WTC11 (cell line): ENCODE measurements around the gene FHL5. TPM values are rescaled to one million over a fixed set of nuclear protein-coding genes. Genes with fewer than 3 reads are reported as not detected.

Experiments
- ATAC-seq: fragments of 200-7000 bp; cut with Tn5 transposase; 2 replicates; pipeline ENCODE4 v1.10.0; 2021; ENCODE audit warnings: mild to moderate bottlenecking, moderate library complexity
- CTCF ChIA-PET: fragments of 300-600 bp; sonication (Branson Sonifier 250); formaldehyde crosslinking; loops from one replicate; lab custom pipeline; 2021; ENCODE audit warnings: antibody characterized with exemption; lab: Charles Lee
- POLR2A ChIA-PET: fragments of 350-600 bp; sonication (Branson Sonifier 250); formaldehyde crosslinking; loops from one replicate; lab custom pipeline; 2021; ENCODE audit warnings: antibody characterized with exemption; lab: Charles Lee
- DNase-seq: peaks from one replicate; pipeline ENCODE4 v3.0.0; 2021; ENCODE audit warnings: low spot score
- H3K27ac Mint-ChIP-seq: 2 replicates; pipeline ENCODE4 v1.8.0; 2021; ENCODE audit warnings: mixed read lengths
- H3K27me3 Mint-ChIP-seq: 2 replicates; pipeline ENCODE4 v1.8.0; 2021; ENCODE audit warnings: low read depth, mild to moderate bottlenecking, moderate library complexity, mixed read lengths
- H3K36me3 Mint-ChIP-seq: 2 replicates; pipeline ENCODE4 v1.8.0; 2021; ENCODE audit warnings: mixed read lengths
- H3K4me1 Mint-ChIP-seq: 2 replicates; pipeline ENCODE4 v1.8.0; 2022; ENCODE audit warnings: mixed read lengths
- H3K4me3 Mint-ChIP-seq: 2 replicates; pipeline ENCODE4 v1.8.0; 2021; ENCODE audit warnings: mild to moderate bottlenecking, moderate library complexity, mixed read lengths
- H3K9me3 Mint-ChIP-seq: 2 replicates; pipeline ENCODE4 v1.8.0; 2021; ENCODE audit warnings: mixed read lengths
- ATF2 ChIP-seq: sonication (generic); formaldehyde crosslinking; IDR thresholded peaks from 2 replicates; pipeline ENCODE4 v1.8.1; 2022; ENCODE audit warnings: low read depth, missing genetic modification reagents, borderline replicate concordance
- CBFB ChIP-seq: sonication (generic); formaldehyde crosslinking; IDR thresholded peaks from 2 replicates; pipeline ENCODE4 v1.8.1; 2022; ENCODE audit warnings: mild to moderate bottlenecking, low read depth, missing genetic modification reagents
- CREM ChIP-seq: sonication (generic); formaldehyde crosslinking; IDR thresholded peaks from 2 replicates; pipeline ENCODE4 v1.8.1; 2022; ENCODE audit warnings: mild to moderate bottlenecking, missing genetic modification reagents, moderate library complexity
- ERG ChIP-seq: fragments of 250-450 bp; sonication (Bioruptor Pico); IDR thresholded peaks from 2 replicates; pipeline ENCODE4 v1.8.0; 2021; ENCODE audit warnings: mild to moderate bottlenecking
- FOXJ3 ChIP-seq: sonication (generic); formaldehyde crosslinking; IDR thresholded peaks from 2 replicates; pipeline ENCODE4 v1.9.0; 2021; ENCODE audit warnings: missing genetic modification reagents, mild to moderate bottlenecking, borderline replicate concordance
- FOXK1 ChIP-seq: sonication (generic); formaldehyde crosslinking; IDR thresholded peaks from 2 replicates; pipeline ENCODE4 v1.8.0; 2022; ENCODE audit warnings: mild to moderate bottlenecking, moderate library complexity, missing genetic modification reagents
- FOXP1 ChIP-seq: sonication (generic); formaldehyde crosslinking; IDR thresholded peaks from 2 replicates; pipeline ENCODE4 v1.8.0; 2022; ENCODE audit warnings: missing genetic modification reagents, mild to moderate bottlenecking, moderate library complexity, borderline replicate concordance
- GABPB1 ChIP-seq: sonication (generic); formaldehyde crosslinking; IDR thresholded peaks from 2 replicates; pipeline ENCODE4 v1.8.1; 2023; ENCODE audit warnings: mild to moderate bottlenecking, missing genetic modification reagents
- GTF2I ChIP-seq: fragments of 250-450 bp; sonication (Bioruptor Pico); conservative IDR thresholded peaks from 2 replicates; pipeline ENCODE4 v1.4.0; 2021; ENCODE audit warnings: mild to moderate bottlenecking
- HMGA2 ChIP-seq: fragments of 250-450 bp; sonication (Bioruptor Pico); IDR thresholded peaks from 2 replicates; pipeline ENCODE4 v1.4.0; 2021; ENCODE audit warnings: mild to moderate bottlenecking, moderate library complexity
- JAZF1 ChIP-seq: fragments of 250-450 bp; sonication (Bioruptor Pico); IDR thresholded peaks from 2 replicates; pipeline ENCODE4 v1.9.0; 2021; ENCODE audit warnings: moderate library complexity, mild to moderate bottlenecking, inconsistent platforms
- MYBL2 ChIP-seq: sonication (generic); formaldehyde crosslinking; IDR thresholded peaks from 2 replicates; pipeline ENCODE4 v1.8.1; 2023; ENCODE audit warnings: mild to moderate bottlenecking, moderate library complexity, missing genetic modification reagents
- NFE2L1 ChIP-seq: sonication (generic); formaldehyde crosslinking; IDR thresholded peaks from 2 replicates; pipeline ENCODE4 v1.8.1; 2023; ENCODE audit warnings: missing genetic modification reagents
- NFYB ChIP-seq: sonication (generic); formaldehyde crosslinking; conservative IDR thresholded peaks from 2 replicates; pipeline ENCODE4 v1.8.0; 2022; ENCODE audit warnings: low read depth, missing genetic modification reagents
- NR2C2 ChIP-seq: sonication (generic); formaldehyde crosslinking; IDR thresholded peaks from 2 replicates; pipeline ENCODE4 v1.8.0; 2022; ENCODE audit warnings: mild to moderate bottlenecking, missing genetic modification reagents
- RELA ChIP-seq: sonication (generic); formaldehyde crosslinking; IDR thresholded peaks from 2 replicates; pipeline ENCODE4 v1.8.1; 2022; ENCODE audit warnings: missing genetic modification reagents, mild to moderate bottlenecking, borderline replicate concordance
- SMAD4 ChIP-seq: sonication (generic); formaldehyde crosslinking; IDR thresholded peaks from 2 replicates; pipeline ENCODE4 v1.8.0; 2022; ENCODE audit warnings: mild to moderate bottlenecking, missing genetic modification reagents
- SOX15 ChIP-seq: fragments of 250-450 bp; sonication (Bioruptor Pico); IDR thresholded peaks from 2 replicates; pipeline ENCODE4 v1.9.0; 2021; ENCODE audit warnings: mild to moderate bottlenecking
- STAT6 ChIP-seq: sonication (generic); formaldehyde crosslinking; conservative IDR thresholded peaks from 2 replicates; pipeline ENCODE4 v1.8.1; 2023; ENCODE audit warnings: mild to moderate bottlenecking, low read depth, missing genetic modification reagents, moderate library complexity
- TCF7 ChIP-seq: sonication (generic); formaldehyde crosslinking; IDR thresholded peaks from 2 replicates; pipeline ENCODE4 v1.8.0; 2022; ENCODE audit warnings: mild to moderate bottlenecking, low read depth, missing genetic modification reagents, moderate library complexity
- ZBTB43 ChIP-seq: sonication (generic); formaldehyde crosslinking; IDR thresholded peaks from 2 replicates; pipeline ENCODE4 v1.8.1; 2023; ENCODE audit warnings: mild to moderate bottlenecking, missing genetic modification reagents
- ZMAT4 ChIP-seq: fragments of 250-450 bp; sonication (Bioruptor Pico); IDR thresholded peaks from 2 replicates; pipeline ENCODE4 v1.9.0; 2021; ENCODE audit warnings: mild to moderate bottlenecking
- ZNF138 ChIP-seq: sonication (generic); formaldehyde crosslinking; conservative IDR thresholded peaks from 2 replicates; pipeline ENCODE4 v1.8.1; 2022; ENCODE audit warnings: mild to moderate bottlenecking, moderate library complexity, missing genetic modification reagents
- ZNF425 ChIP-seq: fragments of 250-450 bp; sonication (Bioruptor Pico); conservative IDR thresholded peaks from 2 replicates; pipeline ENCODE4 v1.9.0; 2021; ENCODE audit warnings: mild to moderate bottlenecking
- total RNA-seq: library from RNA; stranded (reverse); gene quantifications from 3 replicates; pipeline ENCODE4 v1.2.3, GENCODE V29; 2021

The FHL5 gene
- total RNA-seq, 1 experiment from 2014 or later: not detected

GRCh38 chr6:96522465-96523009, 40.4 kb upstream of the FHL5 start:
- ChIA-PET CTCF (no interaction called here), POLR2A (interaction anchor here (0.6 kb wide), 1 partner anchor 596 kb away, joined by 7 read pairs; no protein-coding TSS in a partner anchor)
- Mint-ChIP-seq H3K4me3 (peak overlapping the region; percentile 99), H3K36me3 (peaks cover 5% of the 10 kb centered on the region)
- TF ChIP-seq GTF2I (CRISPR knock-in tag) (no peak), JAZF1 (CRISPR knock-in tag) (no peak), CREM (no peak), NR2C2 (CRISPR knock-in tag) (no peak), ATF2 (CRISPR knock-in tag) (no peak), NFE2L1 (CRISPR knock-in tag) (no peak), ZMAT4 (CRISPR knock-in tag) (no peak), SMAD4 (CRISPR knock-in tag) (no peak), ZNF425 (CRISPR knock-in tag) (no peak), FOXP1 (CRISPR knock-in tag) (no peak), HMGA2 (CRISPR knock-in tag) (no peak), CBFB (CRISPR knock-in tag) (no peak), FOXJ3 (no peak), RELA (no peak), TCF7 (no peak), ERG (no peak), ZBTB43 (CRISPR knock-in tag) (no peak)
- TF ChIP-seq, all 79 proteins: peak for 0
- Mint-ChIP-seq H3K4me1 (peaks cover 23% of the 10 kb centered on the region), H3K27ac (peak overlapping the region; percentile 99), H3K9me3 (no peaks in the 10 kb centered on the region), H3K27me3 (no peaks in the 10 kb centered on the region)
- DNase-seq (no peak), ATAC-seq (no peak)

- no peak for DNase-seq
- H3K36me3 Mint-ChIP-seq: peaks cover 32% of the 10 kb centered on the region
- TF ChIP-seq SOX15 (CRISPR knock-in tag): no peak
- TF ChIP-seq ZNF138 (CRISPR knock-in tag): no peak
- no peak for TF ChIP-seq GABPB1 (CRISPR knock-in tag)
- TF ChIP-seq MYBL2 (CRISPR knock-in tag): no peak
- TF ChIP-seq FOXK1 (CRISPR knock-in tag): no peak
- no peak for TF ChIP-seq NFYB (CRISPR knock-in tag)
- TF ChIP-seq STAT6 (CRISPR knock-in tag): no peak
Measured at GRCh38 chr6:96528193-96528592, 34.7 kb upstream of the FHL5 start.

More at GRCh38 chr6:96528193-96528592, 34.7 kb upstream of the FHL5 start:
- H3K4me1 Mint-ChIP-seq: no peaks in the 10 kb centered on the region
- no peak overlapping the region for H3K4me3 Mint-ChIP-seq
- 0 out of 2 replicates have a peak, but pooled peaks cover 4% of the 10 kb centered on the region for H3K9me3 Mint-ChIP-seq
- no peak for ATAC-seq
- ChIA-PET POLR2A (no interaction called here), CTCF (no interaction called here)
- H3K27me3 Mint-ChIP-seq: no peaks in the 10 kb centered on the region
- no peak overlapping the region for H3K27ac Mint-ChIP-seq
